Astrocyte (in vitro differentiated cells and primary cell): ENCODE data around the gene SRGAP1. TPM values are rescaled to one million over a fixed set of nuclear protein-coding genes. Genes with fewer than 3 reads are reported as not detected.
A peak's percentile ranks its signal among the peaks of the same experiment; 100 is the strongest.

ENCODE experiments used
- DNase-seq: peaks from one replicate; pipeline ENCODE4 v3.0.0-alpha.2; 2010; ENCODE audit warnings: low read depth
- FAIRE-seq: peaks from 2 replicates; lab custom pipeline; 2011; peaks lifted over from hg19 to GRCh38; lab: Jason Lieb, UNC
- H2AFZ ChIP-seq: 2 replicates; pipeline ENCODE4 v1.6.0; 2012; ENCODE audit warnings: low read depth, low read length, inconsistent platforms
- H3K27ac ChIP-seq: 2 replicates; pipeline ENCODE4 v1.5.1; 2011; ENCODE audit warnings: low read depth, low read length, inconsistent platforms
- H3K27me3 ChIP-seq: 2 replicates; pipeline ENCODE4 v1.6.0; 2011; ENCODE audit warnings: low read length, inconsistent platforms; ENCODE audit not compliant: insufficient read depth
- H3K36me3 ChIP-seq: 2 replicates; pipeline ENCODE4 v1.5.1; 2011; ENCODE audit warnings: low read length, inconsistent platforms; ENCODE audit not compliant: insufficient read depth
- H3K4me1 ChIP-seq: 2 replicates; pipeline ENCODE4 v1.5.1; 2011; ENCODE audit warnings: low read length, inconsistent platforms; ENCODE audit not compliant: insufficient read depth
- H3K4me2 ChIP-seq: 2 replicates; pipeline ENCODE4 v1.6.0; 2012; ENCODE audit warnings: low read length, inconsistent platforms
- H3K4me3 ChIP-seq: 2 replicates; pipeline ENCODE4 v1.5.1; 2011; ENCODE audit warnings: low read depth, mild to moderate bottlenecking, low read length, inconsistent platforms; ENCODE audit not compliant: insufficient read depth
- H3K79me2 ChIP-seq: 2 replicates; pipeline ENCODE4 v1.6.0; 2012; ENCODE audit warnings: mild to moderate bottlenecking, low read length, inconsistent platforms; ENCODE audit not compliant: insufficient read depth
- H3K9ac ChIP-seq: 2 replicates; pipeline ENCODE4 v1.6.0; 2012; ENCODE audit warnings: mild to moderate bottlenecking, low read length, inconsistent platforms
- H3K9me3 ChIP-seq: 2 replicates; pipeline ENCODE4 v1.5.1; 2012; ENCODE audit warnings: low read depth, mild to moderate bottlenecking, low read length, inconsistent platforms; ENCODE audit not compliant: insufficient read depth
- H4K20me1 ChIP-seq: 2 replicates; pipeline ENCODE4 v1.6.0; 2012; ENCODE audit warnings: low read length, inconsistent platforms; ENCODE audit not compliant: insufficient read depth
- H3K27ac Mint-ChIP-seq: one replicate; pipeline ENCODE4 v1.8.0; 2021; ENCODE audit warnings: mild to moderate bottlenecking, mixed read lengths; ENCODE audit not compliant: unreplicated experiment
- H3K27me3 Mint-ChIP-seq: one replicate; pipeline ENCODE4 v1.8.0; 2021; ENCODE audit warnings: low read depth, mixed read lengths; ENCODE audit not compliant: unreplicated experiment
- H3K36me3 Mint-ChIP-seq: one replicate; pipeline ENCODE4 v1.8.0; 2021; ENCODE audit warnings: low read depth, mixed read lengths; ENCODE audit not compliant: unreplicated experiment
- H3K4me1 Mint-ChIP-seq: one replicate; pipeline ENCODE4 v1.8.0; 2021; ENCODE audit warnings: low read depth, mixed read lengths; ENCODE audit not compliant: unreplicated experiment
- H3K4me3 Mint-ChIP-seq: one replicate; pipeline ENCODE4 v1.8.0; 2021; ENCODE audit warnings: mild to moderate bottlenecking, moderate library complexity, mixed read lengths; ENCODE audit not compliant: unreplicated experiment
- H3K9me3 Mint-ChIP-seq: one replicate; pipeline ENCODE4 v1.8.0; 2021; ENCODE audit warnings: mild to moderate bottlenecking, mixed read lengths; ENCODE audit not compliant: unreplicated experiment
- CTCF ChIP-seq: IDR thresholded peaks from 2 replicates; pipeline ENCODE4 v1.5.1; 2011; ENCODE audit warnings: low read depth, mild to moderate bottlenecking, inconsistent platforms, low read length, moderate library complexity; ENCODE audit not compliant: insufficient read depth
- EZH2 ChIP-seq: IDR thresholded peaks from 2 replicates; pipeline ENCODE4 v1.6.1; 2012; ENCODE audit warnings: mild to moderate bottlenecking, low read length, inconsistent platforms; ENCODE audit not compliant: insufficient read depth
- total RNA-seq: library from RNA; stranded (reverse); gene quantifications from 2 replicates; pipeline ENCODE4 v1.2.1, GENCODE V29; 2021

The SRGAP1 gene
- total RNA-seq, 1 donor from 2014 or later, result 15.2 TPM

DNA sequence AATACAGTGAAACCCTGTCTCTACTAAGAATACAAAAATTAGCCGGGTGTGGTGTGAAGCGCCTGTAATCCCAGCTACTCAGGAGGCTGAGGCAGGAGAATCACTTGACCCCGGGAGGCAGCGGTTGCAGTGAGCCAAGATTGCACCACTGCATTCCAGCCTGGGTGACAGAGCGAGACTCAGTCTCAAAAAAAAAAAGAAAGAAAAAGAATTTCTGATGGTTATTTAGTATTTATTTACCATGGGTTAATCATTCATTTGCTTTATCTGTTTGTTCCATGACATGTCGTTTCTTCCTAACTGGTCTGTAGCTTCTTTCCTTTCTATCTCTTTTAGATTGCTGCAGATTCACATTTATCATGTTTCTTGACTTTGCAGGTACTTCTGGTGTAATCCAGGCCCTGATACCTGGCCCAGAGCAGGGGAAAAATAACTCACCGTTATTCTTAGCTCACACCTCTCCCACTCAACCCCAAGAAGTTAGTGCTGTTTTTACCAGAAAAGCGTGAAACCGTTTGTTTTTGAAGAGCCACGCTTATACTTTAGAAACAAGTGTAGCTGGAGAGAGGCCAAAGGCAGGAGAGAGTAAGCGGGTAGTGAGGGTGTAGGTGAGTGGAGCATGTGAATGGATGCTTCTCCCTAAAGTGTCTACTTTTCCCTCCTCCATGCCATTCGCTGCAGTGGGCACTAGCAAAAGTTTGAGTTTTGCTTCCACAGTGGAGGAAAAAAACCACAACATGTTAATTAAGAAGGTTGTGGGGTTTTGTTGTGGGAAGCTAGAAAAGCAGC, 45.4 kb downstream of the SRGAP1 start:
- no peaks in the 10 kb centered on the region for H3K27me3 Mint-ChIP-seq
- Histone ChIP-seq H3K36me3 (no peaks in the 10 kb centered on the region), H2AFZ (no peak overlapping the region), H3K9ac (no peak overlapping the region), H3K4me2 (no peak overlapping the region), H3K9me3 (no peaks in the 10 kb centered on the region), H3K4me3 (no peak overlapping the region), H4K20me1 (peaks cover 52% of the 10 kb centered on the region), H3K79me2 (peaks cover 76% of the 10 kb centered on the region), H3K4me1 (peaks cover 10% of the 10 kb centered on the region), H3K27me3 (no peaks in the 10 kb centered on the region), H3K27ac (no peak overlapping the region)
- no peak overlapping the region for H3K4me3 Mint-ChIP-seq
- TF ChIP-seq CTCF, result no peak
- peaks cover 4% of the 10 kb centered on the region for H3K36me3 Mint-ChIP-seq
- peaks cover 35% of the 10 kb centered on the region for H3K4me1 Mint-ChIP-seq
- no peaks in the 10 kb centered on the region for H3K9me3 Mint-ChIP-seq
- DNase-seq, result no peak
- FAIRE-seq, result no peak
- peak overlapping the region; percentile 96 for H3K27ac Mint-ChIP-seq

GRCh38 chr12:63893170-63893569, 48.7 kb downstream of the SRGAP1 start:
- Histone ChIP-seq H3K9me3 (no peaks in the 10 kb centered on the region), H3K27ac (no peak overlapping the region), H4K20me1 (peaks cover 38% of the 10 kb centered on the region), H3K36me3 (no peaks in the 10 kb centered on the region), H3K9ac (no peak overlapping the region), H3K27me3 (no peaks in the 10 kb centered on the region), H3K4me1 (peaks cover 10% of the 10 kb centered on the region), H3K4me2 (no peak overlapping the region), H3K4me3 (no peak overlapping the region), H2AFZ (no peak overlapping the region), H3K79me2 (peaks cover 75% of the 10 kb centered on the region)
- TF ChIP-seq EZH2 (no peak), CTCF (no peak)
- no peaks in the 10 kb centered on the region for H3K27me3 Mint-ChIP-seq
- H3K9me3 Mint-ChIP-seq, result no peaks in the 10 kb centered on the region
- peaks cover 32% of the 10 kb centered on the region for H3K4me1 Mint-ChIP-seq
- H3K27ac Mint-ChIP-seq, result no peak overlapping the region
- H3K36me3 Mint-ChIP-seq, result no peaks in the 10 kb centered on the region
- no peak overlapping the region for H3K4me3 Mint-ChIP-seq
- no peak for FAIRE-seq
- DNase-seq, result no peak

DNA sequence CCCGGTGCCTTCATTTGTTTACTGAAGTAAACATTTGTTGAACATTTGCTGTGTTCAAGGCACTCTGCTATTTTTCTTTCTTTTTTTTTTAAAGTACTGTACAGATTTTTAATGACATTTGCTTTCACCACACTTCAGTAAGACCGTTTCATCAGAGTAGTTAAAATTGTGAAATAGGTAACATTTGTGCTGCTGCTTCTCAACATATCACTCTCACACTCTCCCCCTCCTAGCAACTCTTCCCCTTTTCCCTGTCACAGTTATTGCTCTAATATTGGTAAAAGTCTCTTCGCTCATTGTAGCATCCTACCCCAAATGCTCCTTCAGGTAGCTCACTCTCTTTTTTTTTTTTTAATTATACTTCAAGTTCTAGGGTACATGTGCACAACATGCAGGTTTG, 49.6 kb downstream of the SRGAP1 start:
- Mint-ChIP-seq H3K27ac (peak overlapping the region; percentile 26), H3K9me3 (no peaks in the 10 kb centered on the region), H3K27me3 (no peaks in the 10 kb centered on the region), H3K36me3 (no peaks in the 10 kb centered on the region), H3K4me1 (peaks cover 24% of the 10 kb centered on the region), H3K4me3 (no peak overlapping the region)
- no peak overlapping the region for H3K27ac ChIP-seq
- H3K4me3 ChIP-seq, result no peak overlapping the region
- FAIRE-seq (no peak), DNase-seq (no peak)
- H3K4me2 ChIP-seq, result no peak overlapping the region
- H3K9ac ChIP-seq, result no peak overlapping the region
- peaks cover 5% of the 10 kb centered on the region for H3K4me1 ChIP-seq
- no peaks in the 10 kb centered on the region for H3K36me3 ChIP-seq
- TF ChIP-seq CTCF, result no peak
- TF ChIP-seq EZH2, result no peak
- no peaks in the 10 kb centered on the region for H3K27me3 ChIP-seq
- no peak overlapping the region for H2AFZ ChIP-seq
- peaks cover 75% of the 10 kb centered on the region for H3K79me2 ChIP-seq
- H4K20me1 ChIP-seq, result peaks cover 30% of the 10 kb centered on the region
- H3K9me3 ChIP-seq, result no peaks in the 10 kb centered on the region
